ENCODE results near the gene ID1.

DNA sequence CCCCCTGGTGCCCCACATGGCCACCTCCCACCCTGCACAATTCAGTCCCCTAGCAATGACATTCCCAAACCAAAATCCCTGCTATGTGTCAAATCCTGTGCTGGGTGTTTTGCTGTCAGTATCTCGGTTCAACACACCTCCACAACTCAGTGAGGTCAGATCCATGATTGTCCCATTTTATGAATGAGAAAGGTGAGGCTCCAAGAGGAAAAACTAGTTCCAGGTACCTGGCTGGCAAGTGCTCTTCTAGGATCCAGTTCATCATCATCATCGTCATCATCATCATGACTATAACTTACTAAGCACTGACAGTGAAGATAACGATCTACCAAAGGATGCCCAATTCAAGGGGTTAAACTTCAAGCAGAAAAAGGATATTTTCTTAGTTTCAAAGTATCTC, 15.2 kb downstream of the ID1 start:
- TF ChIP-seq, protein P1, sequence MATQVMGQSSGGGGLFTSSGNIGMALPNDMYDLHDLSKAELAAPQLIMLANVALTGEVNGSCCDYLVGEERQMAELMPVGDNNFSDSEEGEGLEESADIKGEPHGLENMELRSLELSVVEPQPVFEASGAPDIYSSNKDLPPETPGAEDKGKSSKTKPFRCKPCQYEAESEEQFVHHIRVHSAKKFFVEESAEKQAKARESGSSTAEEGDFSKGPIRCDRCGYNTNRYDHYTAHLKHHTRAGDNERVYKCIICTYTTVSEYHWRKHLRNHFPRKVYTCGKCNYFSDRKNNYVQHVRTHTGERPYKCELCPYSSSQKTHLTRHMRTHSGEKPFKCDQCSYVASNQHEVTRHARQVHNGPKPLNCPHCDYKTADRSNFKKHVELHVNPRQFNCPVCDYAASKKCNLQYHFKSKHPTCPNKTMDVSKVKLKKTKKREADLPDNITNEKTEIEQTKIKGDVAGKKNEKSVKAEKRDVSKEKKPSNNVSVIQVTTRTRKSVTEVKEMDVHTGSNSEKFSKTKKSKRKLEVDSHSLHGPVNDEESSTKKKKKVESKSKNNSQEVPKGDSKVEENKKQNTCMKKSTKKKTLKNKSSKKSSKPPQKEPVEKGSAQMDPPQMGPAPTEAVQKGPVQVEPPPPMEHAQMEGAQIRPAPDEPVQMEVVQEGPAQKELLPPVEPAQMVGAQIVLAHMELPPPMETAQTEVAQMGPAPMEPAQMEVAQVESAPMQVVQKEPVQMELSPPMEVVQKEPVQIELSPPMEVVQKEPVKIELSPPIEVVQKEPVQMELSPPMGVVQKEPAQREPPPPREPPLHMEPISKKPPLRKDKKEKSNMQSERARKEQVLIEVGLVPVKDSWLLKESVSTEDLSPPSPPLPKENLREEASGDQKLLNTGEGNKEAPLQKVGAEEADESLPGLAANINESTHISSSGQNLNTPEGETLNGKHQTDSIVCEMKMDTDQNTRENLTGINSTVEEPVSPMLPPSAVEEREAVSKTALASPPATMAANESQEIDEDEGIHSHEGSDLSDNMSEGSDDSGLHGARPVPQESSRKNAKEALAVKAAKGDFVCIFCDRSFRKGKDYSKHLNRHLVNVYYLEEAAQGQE (IDR thresholded peaks at IDR 0.05), result no peak
- TF ChIP-seq, protein P2, sequence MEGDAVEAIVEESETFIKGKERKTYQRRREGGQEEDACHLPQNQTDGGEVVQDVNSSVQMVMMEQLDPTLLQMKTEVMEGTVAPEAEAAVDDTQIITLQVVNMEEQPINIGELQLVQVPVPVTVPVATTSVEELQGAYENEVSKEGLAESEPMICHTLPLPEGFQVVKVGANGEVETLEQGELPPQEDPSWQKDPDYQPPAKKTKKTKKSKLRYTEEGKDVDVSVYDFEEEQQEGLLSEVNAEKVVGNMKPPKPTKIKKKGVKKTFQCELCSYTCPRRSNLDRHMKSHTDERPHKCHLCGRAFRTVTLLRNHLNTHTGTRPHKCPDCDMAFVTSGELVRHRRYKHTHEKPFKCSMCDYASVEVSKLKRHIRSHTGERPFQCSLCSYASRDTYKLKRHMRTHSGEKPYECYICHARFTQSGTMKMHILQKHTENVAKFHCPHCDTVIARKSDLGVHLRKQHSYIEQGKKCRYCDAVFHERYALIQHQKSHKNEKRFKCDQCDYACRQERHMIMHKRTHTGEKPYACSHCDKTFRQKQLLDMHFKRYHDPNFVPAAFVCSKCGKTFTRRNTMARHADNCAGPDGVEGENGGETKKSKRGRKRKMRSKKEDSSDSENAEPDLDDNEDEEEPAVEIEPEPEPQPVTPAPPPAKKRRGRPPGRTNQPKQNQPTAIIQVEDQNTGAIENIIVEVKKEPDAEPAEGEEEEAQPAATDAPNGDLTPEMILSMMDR (IDR thresholded peaks at IDR 0.05), result no peak
- TF ChIP-seq POLR2A (IDR thresholded peaks at IDR 0.05; ENCODE audit: low read length) (no peak), SMC3 (IDR thresholded peaks at IDR 0.05) (no peak), ESRRA (IDR thresholded peaks at IDR 0.05; ENCODE audit: borderline replicate concordance, low read length) (no peak), KDM5A (IDR thresholded peaks at IDR 0.05) (no peak)
- TF ChIP-seq, protein P3, sequence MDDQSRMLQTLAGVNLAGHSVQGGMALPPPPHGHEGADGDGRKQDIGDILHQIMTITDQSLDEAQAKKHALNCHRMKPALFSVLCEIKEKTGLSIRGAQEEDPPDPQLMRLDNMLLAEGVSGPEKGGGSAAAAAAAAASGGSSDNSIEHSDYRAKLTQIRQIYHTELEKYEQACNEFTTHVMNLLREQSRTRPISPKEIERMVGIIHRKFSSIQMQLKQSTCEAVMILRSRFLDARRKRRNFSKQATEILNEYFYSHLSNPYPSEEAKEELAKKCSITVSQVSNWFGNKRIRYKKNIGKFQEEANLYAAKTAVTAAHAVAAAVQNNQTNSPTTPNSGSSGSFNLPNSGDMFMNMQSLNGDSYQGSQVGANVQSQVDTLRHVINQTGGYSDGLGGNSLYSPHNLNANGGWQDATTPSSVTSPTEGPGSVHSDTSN (IDR thresholded peaks at IDR 0.05), result no peak

Data from A549 (cell line).